NCI-H82 treated with DMSO at 0.1 percent for 48 hours (cell line): ENCODE results near the gene LY6G6D.
"Not testable (repeated sequence)": the region's sequence is repeated elsewhere in the genome, so short reads cannot be mapped to it uniquely, and the experiment has no call there.

Experiments used
- DNase-seq: peaks from one replicate; lab custom pipeline; 2025; ENCODE audit not compliant: unreplicated experiment; lab: John Stamatoyannopoulos, UW

The LY6G6D gene

GRCh38 chr6:31691564-31692108 lies 23.5 kb upstream of the LY6G6D start:
- DNase-seq, result no peak

- DNase-seq, result no peak
Measured at GRCh38 chr6:31692353-31692752, 22.8 kb upstream of the LY6G6D start.

GRCh38 chr6:31692886-31693285 lies 22.3 kb upstream of the LY6G6D start:
- DNase-seq, result no peak

- no peak for DNase-seq
Measured at GRCh38 chr6:31693535-31693934, 21.6 kb upstream of the LY6G6D start.

GRCh38 chr6:31697555-31697954 lies 17.6 kb upstream of the LY6G6D start:
- no peak for DNase-seq

- DNase-seq, result no peak
Measured at GRCh38 chr6:31700740-31701401, 14.3 kb upstream of the LY6G6D start.

GRCh38 chr6:31701666-31702404 lies 13.3 kb upstream of the LY6G6D start:
- DNase-seq, result no peak

GRCh38 chr6:31702405-31702818 lies 12.7 kb upstream of the LY6G6D start:
- no peak for DNase-seq

- peak; percentile 89 for DNase-seq
Measured at GRCh38 chr6:31702819-31703716, 12.1 kb upstream of the LY6G6D start, which contains the start of gene ABHD16A. Gene ABHD16A (minus strand): TSS chr6:31703324. CDS start chr6:31703281, 43 bp downstream.

- DNase-seq, result no peak
Measured at GRCh38 chr6:31705931-31706330, 9.2 kb upstream of the LY6G6D start.

- DNase-seq, result no peak
Measured at GRCh38 chr6:31706599-31706998, 8.5 kb upstream of the LY6G6D start, which contains the start of gene LY6G6F. Gene LY6G6F (plus strand): TSS chr6:31706866. CDS start chr6:31706907, 41 bp downstream.

- DNase-seq, result no peak
Measured at GRCh38 chr6:31707701-31708100, 7.4 kb upstream of the LY6G6D start.

GRCh38 chr6:31708224-31708623 lies 6.9 kb upstream of the LY6G6D start:
- no peak for DNase-seq

- DNase-seq, result not testable (repeated sequence)
Measured at GRCh38 chr6:31709157-31709556, 6.0 kb upstream of the LY6G6D start.

GRCh38 chr6:31710523-31711219 lies 4.5 kb upstream of the LY6G6D start:
- DNase-seq, result no peak

- DNase-seq, result no peak
Measured at GRCh38 chr6:31711233-31711632, 3.9 kb upstream of the LY6G6D start.

- DNase-seq, result no peak
Measured at GRCh38 chr6:31712296-31712695, 2.9 kb upstream of the LY6G6D start.

- DNase-seq, result no peak
Measured at GRCh38 chr6:31713465-31713864, 1.7 kb upstream of the LY6G6D start.

GRCh38 chr6:31713991-31714684 lies 1.0 kb upstream of the LY6G6D start:
- no peak for DNase-seq
